NCI-H2081 (cell line): ENCODE results near the gene SLC30A1.
"Not testable (repeated sequence)": the region's sequence is repeated elsewhere in the genome, so short reads cannot be mapped to it uniquely, and the experiment has no call there.

ENCODE experiments used
- DNase-seq, 2 experiments: peaks; one replicate each; lab custom pipeline; 2025; lab: John Stamatoyannopoulos, UW

The SLC30A1 gene, protein sequence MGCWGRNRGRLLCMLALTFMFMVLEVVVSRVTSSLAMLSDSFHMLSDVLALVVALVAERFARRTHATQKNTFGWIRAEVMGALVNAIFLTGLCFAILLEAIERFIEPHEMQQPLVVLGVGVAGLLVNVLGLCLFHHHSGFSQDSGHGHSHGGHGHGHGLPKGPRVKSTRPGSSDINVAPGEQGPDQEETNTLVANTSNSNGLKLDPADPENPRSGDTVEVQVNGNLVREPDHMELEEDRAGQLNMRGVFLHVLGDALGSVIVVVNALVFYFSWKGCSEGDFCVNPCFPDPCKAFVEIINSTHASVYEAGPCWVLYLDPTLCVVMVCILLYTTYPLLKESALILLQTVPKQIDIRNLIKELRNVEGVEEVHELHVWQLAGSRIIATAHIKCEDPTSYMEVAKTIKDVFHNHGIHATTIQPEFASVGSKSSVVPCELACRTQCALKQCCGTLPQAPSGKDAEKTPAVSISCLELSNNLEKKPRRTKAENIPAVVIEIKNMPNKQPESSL

DNA sequence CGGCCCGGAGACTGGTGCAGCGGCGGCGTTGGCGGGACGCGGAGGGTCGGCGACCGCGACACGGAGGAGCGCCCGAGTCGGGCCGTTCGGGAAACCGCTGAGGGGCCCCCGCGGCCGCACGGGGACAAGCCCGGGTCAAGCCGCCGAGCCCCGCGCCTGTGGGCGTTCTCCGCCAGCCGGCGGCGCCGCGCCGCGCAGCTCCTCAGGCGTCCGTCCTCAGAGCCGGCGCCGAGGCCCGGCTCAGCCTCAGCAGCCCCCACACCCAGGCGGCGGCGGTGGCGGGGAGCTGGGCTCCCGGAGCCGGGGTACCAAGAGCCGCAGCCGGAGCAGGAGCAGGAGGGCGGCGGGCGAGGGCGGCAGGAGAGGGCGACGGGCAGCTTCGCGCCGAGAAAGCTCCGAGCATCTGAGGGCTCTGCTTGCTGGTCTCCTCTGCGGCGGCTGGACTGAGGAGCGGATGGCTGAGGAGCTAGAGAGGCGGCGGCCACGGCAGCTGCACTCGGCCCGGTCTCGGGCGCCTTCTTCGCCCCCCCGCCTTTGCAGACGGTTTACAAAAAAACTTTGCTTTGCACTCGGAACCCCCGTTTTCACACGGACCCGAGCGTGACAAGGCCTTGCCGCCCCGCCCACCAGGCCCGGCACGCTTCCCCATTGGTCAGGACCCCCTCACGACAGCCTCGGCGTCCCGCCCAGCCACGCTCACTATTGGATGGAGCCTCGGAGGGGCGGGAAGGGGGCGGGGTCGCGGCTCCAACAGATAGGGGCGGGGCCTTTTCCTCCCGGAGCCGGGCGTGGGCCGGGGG lies at the start of gene SLC30A1:
SLC30A1 (minus strand) TSS at position 522 of the 800 bp plus-strand sequence. CDS start 549 bp downstream, outside the sequence.
- DNase-seq, result peak; percentile 98

DNA sequence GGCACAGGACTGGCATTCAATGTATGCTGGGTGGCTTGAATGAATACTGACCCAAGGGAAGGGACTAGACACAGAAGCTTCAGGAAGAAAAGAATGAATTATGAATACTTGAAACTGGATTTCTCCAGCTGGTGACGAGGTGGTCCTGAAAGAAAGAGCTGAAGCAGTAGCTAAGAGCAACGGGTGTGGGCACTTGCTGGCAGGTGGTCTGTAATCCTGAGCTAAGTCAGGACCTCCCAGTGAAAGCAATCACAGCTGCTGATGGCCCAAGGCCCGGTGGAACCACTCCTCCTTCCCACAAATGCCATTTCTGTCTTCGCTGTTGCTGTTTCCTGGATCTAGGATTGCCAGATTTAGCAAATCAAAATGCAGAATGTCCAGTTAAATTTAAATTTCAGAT lies 49.5 kb upstream of the SLC30A1 start:
- no peak for DNase-seq

DNA sequence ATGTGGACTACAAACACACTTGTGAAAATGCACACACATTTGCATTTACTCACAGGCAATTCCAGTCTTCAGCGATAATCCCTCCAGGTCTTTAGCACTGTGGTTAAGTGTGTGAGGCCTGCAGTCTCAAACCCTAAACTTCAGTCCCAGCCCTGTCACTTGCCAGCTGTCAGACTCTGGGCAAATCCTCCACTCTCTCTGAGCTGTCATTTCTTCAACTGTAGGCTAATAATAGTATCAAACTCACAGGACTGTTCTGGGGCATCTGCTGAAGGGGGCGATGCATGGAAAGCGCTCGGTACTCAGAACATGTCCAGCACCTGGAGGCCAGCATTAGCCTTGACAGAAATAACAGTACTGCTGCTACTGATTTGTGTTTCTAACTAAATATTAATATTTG lies 48.3 kb upstream of the SLC30A1 start:
- no peak for DNase-seq

DNA sequence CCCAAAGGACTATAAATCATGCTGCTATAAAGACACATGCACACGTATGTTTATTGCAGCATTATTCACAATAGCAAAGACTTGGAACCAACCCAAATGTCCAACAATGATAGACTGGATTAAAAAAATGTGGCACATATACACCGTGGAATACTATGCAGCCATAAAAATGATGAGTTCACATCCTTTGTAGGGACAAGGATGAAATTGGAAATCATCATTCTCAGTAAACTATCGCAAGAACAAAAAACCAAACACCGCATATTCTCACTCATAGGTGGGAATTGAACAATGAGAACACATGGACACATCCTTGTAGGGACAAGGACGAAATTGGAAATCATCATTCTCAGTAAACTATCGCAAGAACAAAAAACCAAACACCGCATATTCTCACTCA lies 46.9 kb upstream of the SLC30A1 start:
- DNase-seq, result not testable (repeated sequence)

DNA sequence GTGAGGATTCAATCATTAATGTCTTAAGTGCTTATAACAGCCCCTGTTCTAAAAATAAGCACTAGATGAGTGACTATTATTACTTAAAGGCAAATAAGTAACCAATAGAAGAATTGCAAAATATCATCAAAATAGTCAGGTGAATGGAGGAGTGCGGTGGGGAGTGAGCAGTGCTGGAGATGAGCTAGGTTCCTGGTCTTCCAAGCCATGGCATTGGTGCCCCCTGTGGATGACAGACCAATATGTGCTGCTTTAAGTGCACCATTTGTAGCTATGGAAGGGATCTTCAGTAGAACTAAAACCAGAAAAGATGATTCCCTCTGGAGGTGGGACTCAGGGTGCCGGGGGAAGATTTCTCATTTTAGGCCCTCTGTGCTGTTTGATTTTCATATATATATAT lies 46.1 kb upstream of the SLC30A1 start:
- DNase-seq, result no peak

DNA sequence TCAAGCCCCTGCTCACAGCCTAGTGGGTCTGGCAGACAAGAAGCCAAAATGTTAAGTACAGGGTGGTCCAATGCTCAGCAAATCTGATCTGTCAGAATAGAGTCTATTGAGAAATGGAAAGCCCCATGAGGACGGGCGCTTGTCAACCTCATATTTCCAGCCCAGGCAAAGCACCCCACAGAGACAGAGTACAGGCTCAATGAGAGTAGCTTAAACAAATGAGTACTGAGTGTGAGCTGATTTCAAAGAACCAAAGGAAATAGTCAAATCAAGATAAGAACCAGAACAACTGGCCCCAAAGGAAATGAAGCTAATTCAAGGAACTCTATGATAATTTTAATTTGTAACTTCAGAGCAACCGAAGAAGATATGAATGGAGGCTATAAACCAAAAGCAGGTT lies 44.6 kb upstream of the SLC30A1 start:
- DNase-seq, result no peak

DNA sequence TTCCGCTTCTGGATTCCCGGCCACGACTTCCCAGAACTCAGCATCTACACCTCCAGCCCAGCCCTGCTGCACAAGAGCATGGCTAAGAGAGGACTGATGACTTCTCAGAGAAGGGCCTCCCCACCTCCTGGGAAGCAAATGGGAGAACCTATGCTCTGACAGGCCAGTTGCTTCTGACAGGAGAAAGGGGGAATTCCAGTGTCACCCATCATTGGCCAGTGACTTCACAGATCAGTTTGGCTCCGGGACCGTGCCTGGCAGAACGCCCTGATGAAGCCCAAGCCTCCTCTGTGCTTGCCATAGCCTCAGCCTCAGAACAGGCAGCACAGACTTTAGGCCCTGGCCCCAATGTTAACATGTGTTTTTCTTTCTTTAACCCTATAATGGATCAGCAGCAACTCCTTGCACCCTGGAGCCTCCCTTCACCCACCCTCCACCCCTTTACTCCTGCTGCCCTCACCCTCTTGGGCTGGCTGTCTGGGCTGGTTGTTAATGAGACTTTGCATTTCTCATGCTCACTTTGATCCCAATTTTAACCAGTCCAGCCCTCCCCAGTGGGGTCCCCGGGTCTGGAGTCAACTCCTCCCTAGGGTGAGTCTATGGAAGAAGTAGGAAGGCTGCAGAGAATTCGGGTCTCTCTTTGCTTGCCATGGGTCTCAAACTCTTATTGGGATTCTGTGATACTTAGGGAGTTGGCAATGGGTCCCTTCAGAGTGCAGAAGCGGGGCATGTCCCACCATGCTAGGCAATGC lies 42.7 kb upstream of the SLC30A1 start:
- DNase-seq, result no peak

DNA sequence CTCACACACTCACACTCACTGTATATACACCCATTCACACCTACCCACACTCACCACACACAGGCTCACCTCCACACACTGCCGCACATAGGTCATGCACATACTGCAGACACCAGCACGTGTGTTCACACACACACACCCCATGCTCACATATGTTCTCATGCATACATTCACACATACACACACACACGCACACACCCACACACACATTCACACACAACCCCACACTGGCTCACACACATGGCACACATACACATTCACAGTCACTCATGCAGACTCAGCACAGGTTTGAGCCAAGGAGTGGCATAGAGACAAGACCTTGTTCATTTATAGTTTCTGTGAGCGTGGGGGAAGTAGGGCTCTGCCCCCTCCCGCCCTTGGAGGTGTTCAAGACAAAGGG lies 41.1 kb upstream of the SLC30A1 start:
- no peak for DNase-seq

DNA sequence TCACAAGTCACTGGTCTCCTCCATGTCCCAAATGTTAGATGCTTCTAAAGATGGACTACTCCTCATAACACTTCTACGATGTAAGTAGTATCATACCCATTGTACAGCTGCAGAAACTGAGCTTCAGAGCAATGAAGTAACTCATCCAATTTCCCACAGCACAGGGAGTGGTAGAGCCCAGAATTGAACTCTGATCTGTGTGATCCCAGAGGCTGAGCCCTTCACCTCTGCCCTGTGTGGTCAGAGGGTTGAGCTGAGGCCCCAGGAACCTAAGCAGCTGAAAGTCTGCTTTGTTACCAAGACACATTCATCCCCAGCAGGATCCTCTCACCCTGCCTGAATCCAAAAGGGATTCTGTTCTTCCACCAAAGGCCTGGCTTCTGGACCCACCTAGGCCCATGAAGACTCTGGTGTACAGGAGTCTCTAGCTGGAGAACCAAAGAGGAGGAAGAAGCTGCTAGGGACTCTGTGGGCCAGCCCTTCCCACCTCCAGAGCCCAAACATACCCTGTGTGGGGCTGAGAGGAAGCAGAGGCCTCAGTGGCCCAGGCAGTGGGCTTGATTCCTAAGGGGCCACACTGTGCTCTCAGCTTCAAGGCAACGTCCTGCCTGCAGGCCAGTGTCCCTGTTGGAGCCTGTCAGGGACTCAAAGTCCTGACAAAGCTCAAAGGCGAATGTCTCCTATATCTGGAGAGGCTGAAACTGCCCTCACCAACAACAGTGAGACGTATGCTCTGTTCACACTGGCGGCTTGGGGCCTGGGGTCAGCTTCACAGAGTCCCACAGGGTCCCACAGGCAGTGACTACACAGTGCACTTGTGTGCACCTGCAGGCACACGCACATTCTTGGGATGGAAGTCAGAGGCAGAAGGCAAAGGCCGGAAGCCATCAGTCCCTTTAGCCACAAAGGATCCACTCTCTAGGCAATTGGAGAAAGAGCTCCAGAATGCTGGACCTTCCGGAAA lies 40.4 kb upstream of the SLC30A1 start:
- DNase-seq, result no peak

DNA sequence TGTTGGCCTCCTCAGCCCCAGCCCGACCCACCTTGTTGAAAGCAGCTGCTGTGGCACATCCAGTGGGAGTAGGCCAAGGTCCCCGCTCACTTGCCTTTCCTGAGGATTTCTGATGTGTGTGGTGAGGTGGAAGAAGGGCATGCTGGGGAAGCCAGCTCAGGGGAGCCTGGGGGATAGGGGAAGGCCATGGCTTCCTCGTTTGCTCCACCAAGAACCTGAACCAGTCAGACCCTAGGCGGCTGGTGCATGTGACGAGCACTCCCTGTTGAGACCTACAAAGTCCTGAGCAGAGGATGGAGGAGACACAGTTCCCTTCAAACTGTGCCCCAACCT lies 38.0 kb upstream of the SLC30A1 start:
- DNase-seq, result no peak

DNA sequence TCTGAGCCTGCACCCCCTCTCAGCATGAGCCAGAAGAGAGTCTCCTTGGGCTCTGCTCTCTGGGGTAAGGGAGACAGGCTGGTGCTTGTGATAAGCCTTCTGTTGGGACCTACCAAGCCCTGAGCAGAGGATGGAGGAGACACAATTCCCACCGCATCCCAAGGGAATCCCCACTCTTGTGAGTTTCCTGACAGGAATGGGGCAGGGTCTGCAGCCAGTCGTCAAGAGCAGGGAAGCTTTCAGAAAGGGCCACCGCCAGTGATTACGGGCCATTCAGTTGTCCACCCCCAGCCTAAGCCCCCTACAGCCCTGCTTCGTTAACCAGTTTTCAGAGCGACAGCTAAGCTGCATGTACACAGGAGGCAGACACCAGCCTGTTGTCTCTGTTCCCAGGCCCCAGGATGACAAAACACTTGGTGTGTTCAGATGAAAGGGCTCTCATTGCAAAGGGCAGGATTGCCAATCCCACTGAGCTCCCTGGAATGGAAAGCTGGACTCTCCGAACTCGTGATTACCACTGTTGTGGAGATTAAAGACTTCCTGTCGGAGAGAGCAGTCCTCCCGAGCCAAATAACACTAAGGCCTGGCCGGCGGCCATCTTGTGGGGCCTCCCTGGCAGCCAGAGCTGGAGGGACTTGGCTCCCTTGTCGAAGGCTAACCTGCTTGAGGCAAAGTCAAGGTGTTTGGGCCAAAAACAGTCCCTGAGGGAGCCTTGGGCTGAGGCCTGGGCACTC lies 37.4 kb upstream of the SLC30A1 start:
- DNase-seq, result no peak

DNA sequence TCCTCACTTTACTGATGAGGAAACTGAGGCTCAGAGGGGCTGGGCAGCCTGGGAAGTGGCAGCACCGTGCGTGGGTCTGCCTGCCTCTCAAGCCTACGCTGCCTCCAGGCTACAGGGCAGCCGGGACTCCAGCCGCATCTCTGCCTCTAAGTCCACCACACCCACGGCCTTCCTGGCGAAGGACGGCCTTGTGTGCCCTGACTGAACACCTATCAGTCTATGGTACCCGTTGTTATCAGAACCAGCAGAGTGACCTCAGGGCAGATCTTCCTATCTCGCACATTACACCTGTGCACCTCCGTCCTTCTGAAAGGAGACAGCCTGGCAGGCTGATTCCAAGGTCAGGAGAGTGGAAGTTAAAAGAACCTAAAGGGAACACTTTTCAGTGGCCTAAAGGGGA lies 35.7 kb upstream of the SLC30A1 start:
- DNase-seq, result no peak

DNA sequence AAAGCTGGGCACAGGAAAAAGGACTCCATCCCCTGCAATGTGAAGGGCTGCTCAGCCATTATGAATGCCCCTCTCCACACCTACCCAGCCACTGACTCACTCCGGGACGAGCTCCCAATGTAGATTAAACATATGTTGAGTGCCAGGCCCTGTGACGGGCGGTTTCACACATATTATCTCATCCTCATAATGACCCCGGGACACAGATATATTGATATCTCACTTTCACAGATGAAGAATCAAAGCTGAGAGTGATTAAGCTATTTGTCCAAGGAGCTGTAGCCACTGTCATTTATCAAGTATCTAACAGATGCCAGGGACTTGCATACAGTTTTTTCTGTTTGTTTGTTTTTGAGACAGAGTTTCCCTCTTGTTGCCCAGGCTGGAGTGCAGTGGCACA lies 35.0 kb upstream of the SLC30A1 start:
- DNase-seq, result no peak

DNA sequence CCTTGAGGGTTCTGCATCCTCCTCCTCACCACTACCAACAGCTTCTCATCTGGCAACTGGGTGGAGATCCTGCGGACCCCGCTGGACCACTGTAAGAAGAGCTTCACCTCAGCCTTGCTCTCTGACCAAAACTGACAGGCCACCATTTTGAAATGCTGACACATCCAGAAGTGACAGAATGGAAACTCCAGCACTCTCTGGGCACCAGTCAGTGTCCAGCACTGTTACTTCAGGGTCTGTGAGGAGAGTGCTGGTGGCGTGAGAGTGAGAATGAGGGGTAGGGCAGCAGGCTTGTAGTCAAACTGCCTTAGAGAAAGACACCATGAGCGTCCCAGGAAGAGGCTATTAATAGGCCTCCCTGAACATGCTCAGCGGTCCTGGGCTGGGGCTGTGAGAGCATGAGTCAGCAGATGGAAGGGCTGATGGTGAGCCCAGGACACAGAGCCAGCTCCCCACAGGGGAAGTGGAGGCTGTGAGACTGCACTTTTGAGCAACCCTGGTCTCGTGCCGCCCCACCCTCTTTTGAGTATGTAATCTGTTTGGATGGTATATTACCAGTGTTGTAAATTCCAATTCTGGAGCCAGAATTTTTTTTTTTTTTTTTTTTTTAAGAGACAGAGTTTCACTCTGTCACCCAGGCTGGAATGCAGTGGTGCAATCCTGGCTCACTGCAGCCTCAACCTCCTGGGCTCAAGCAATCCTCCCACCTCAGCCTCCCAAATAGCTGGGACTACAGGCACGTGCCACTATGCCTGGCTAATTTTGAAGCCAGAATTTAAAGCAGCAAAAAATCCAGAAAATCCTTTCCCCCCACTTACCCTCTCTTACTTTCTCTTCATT lies 34.4 kb upstream of the SLC30A1 start:
- no peak for DNase-seq

DNA sequence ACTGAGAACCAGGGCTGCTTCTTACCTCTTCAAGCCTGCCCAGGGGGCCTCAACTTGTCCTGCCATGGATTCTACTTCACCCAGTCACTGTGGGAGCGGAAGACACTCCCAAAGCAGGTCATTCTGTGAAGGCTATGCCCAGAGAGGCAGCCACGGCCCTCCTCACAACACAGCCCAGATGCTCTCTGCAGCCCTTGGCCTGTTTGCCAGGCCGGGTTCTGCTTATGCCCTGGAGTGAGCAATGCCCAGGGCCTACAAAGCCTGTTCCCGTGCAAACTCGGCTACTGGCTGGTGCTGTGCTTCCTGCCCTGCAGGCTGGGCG lies 33.8 kb upstream of the SLC30A1 start:
- DNase-seq, result no peak

DNA sequence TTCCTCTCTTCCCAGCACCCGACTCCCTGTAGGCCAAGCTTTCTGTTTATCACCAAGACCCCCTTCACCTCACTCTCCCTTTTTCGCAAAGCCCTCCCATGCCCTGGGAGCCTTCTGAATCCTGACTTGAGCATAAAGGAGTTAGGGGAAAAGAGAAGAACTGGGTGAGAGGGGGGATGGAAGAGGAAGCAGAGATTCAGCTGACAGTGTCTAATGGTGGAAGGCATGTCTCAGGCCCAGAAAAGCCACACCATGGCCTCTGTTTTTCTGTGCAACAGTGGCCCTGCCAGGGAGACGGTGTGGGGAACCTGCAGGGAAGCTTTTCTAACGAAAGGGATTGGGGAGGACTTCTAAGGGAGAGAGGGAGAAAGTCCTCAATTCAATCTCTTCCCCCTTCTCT lies 32.9 kb upstream of the SLC30A1 start:
- DNase-seq, result no peak

DNA sequence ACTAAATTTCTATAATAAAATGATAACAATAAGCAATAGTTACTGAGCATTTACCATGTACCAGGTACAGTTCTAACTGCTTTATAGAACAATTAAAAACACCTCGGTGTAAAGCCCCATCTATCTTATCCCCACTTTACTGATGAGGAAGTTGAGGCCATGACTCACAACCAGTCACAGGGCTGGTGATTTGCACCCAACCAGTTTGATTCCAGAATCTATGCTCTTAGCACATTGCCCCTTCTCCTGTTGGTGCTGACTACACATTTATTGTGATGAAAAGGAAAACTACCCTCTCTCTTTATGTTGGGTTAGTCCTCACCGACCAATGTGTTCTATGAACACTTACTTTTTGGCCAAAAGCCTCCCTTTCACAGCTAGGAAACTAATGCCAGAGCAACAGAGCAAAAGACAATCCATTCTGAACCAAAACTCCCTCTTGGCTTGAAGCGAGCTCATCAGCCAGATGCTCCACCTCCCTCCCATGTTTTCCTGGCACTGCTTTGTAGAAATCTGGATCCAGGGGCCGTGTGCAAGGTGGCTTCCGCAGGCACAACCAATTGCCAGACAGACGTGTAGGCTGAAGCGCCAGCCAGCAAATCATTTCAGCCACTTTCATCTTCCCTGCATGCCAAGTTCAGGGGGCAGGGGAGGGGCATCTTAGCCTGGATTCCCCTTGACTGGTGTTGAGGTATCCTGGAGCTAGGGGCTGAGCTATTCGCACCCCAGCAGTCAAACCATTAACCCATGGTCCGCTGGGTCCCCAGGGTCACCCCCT lies 32.0 kb upstream of the SLC30A1 start:
- DNase-seq, result no peak

DNA sequence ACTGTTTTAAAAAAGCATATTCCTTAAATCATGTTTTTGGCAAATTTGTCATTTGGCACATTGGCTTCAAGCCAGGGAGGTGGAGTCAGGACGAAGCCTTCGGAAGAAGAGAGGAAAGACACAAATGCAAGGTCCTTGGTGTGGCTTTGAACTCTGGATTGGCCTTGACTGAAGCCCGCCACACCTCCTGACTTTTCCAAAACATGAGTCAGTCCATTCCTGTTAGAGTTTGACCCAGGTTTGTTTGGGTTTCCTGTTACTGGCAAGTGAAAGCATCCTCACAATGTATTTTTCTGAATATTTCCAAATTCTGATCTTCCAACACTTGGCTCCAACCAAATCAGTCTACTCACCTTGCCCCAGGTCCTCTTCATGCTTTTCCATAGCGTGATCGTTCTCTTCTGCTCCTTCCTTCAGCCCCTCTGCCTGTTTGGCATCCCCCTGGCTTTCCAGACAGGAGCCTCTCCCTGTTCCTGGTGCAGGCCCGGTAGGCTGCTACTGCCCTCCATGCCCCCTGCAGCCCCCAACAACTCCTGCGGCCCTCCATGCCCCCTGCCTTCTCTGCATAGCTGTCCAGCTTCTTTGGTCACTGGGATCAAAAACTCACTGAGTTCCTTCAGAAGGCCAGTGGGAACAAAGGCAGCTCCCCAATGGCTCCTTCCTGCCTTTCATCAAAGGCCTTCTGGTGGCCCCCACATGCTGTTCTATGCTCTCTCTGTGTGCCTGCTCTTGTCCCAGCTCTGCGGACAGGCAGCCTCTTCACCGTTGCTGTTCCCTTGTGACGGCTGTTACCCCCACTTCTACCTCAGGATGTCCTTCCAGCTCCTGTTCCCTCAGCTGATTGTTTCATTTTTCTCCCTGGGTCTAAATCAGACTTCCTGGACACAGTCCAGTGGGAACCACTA lies 30.4 kb upstream of the SLC30A1 start:
- DNase-seq, result no peak
